ENCODE data around the gene KIRREL3. TPM values are rescaled to one million over a fixed set of nuclear protein-coding genes. Genes with fewer than 3 reads are reported as not detected.
A peak's percentile ranks its signal among the peaks of the same experiment; 100 is the strongest.

Gene KIRREL3
- total RNA-seq, 5 donors from 2014 or later (not counting 1 experiment from before 2014, with no cell fraction given) = not detected

DNA sequence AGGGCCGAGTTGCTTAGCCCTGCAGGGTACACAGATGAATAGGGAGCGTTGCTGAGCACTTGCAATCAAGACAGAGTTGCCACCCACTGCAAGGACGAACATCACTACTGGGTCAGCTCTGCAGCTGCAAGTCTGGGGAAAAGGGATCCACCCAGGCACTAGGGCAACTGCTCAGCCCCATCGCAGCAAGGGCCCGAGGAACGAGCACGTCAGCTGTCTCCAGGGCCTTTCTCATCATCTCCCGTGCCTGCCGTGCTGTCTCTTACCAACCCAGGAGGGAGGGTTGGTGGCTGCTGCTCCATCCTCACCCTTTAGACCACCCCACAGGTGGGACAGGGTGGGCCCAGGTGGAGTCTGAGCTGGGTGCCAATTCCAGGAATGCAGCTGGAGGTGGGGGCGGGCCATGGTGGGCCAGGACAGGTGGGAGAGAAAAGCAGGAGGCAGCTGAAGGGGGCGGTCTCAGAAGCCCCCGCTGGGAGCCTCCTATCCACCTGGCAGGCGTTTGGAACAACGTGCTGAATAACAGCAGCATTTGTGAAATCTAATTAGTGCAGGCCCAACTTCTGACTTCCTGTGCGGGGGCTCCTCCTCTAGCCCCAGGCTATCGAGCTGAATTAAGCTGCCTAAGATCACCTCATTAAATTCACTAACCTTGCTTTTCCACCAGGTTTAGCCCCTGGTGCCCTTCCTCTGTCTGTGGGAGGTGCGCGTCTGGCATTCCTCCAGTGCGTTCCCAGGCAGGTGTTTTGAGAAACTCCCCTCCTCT, 392.6 kb downstream of the KIRREL3 start:
- no peaks in the 10 kb centered on the region for H3K4me1 Mint-ChIP-seq
- Histone ChIP-seq H3K27me3 (replicated peaks in 1 of 2; ENCODE audit: control insufficient read depth in 2 of 2, extremely low read depth in 1 of 2, insufficient read depth in 2 of 2, low read length in 1 of 2) (peaks cover 0 to 35% of the 10 kb centered on the region in 2 experiments), H3K4me1 (ENCODE audit: control insufficient read depth in 1 of 2, extremely low read depth in 1 of 2, insufficient read depth in 2 of 2, low read length in 2 of 2) (no peaks in the 10 kb centered on the region), H3K27ac (ENCODE audit: low read length) (no peak overlapping the region), H3K36me3 (ENCODE audit: control insufficient read depth in 2 of 2, extremely low read depth in 1 of 2, insufficient read depth in 1 of 2, low read length in 1 of 2) (no peaks in the 10 kb centered on the region), H3K9me3 (no peaks in the 10 kb centered on the region), H3K4me3 (ENCODE audit: control insufficient read depth in 1 of 2, extremely low read depth in 1 of 2, low read length in 1 of 2) (no peak overlapping the region)
- peaks cover 21 to 30% of the 10 kb centered on the region in 2 donors for H3K27me3 Mint-ChIP-seq
- H3K36me3 Mint-ChIP-seq = no peaks in the 10 kb centered on the region
- no peak overlapping the region for H3K27ac Mint-ChIP-seq
- DNase-seq (no peak), ATAC-seq (replicated peaks in 1 of 4) (no peak)
- H3K4me3 Mint-ChIP-seq = no peak overlapping the region
- H3K9me3 Mint-ChIP-seq = no peaks in the 10 kb centered on the region
- whole genome bisulfite sequencing (ENCODE audit: insufficient coverage) = 62% methylated on average over 12 of the region's 19 CpGs
- CTCF ChIA-PET = no interaction called here
- POLR2A ChIA-PET = no interaction called here

DNA sequence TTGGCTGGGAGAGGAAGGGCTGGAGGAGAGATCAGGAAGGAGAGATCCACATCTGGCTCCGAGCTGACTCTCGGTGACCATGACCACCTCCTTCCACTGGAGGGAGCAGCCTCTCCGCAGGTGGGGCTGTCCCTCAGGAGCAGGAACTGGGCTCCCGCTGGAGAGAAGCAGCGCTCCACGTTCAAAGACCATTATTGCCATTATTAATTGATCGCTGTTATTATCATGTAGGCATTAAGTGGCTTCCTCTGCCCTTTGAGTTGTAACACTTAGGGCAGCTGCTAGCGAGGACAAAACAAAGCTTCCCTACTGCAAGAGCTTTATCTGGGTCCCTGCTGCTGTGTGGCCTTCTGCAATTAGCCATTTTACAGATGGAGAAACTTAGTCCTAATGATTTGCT, 393.2 kb downstream of the KIRREL3 start:
- Histone ChIP-seq H3K27ac (ENCODE audit: low read length) (no peak overlapping the region), H3K36me3 (ENCODE audit: control insufficient read depth in 2 of 2, extremely low read depth in 1 of 2, insufficient read depth in 1 of 2, low read length in 1 of 2) (no peaks in the 10 kb centered on the region), H3K9me3 (no peaks in the 10 kb centered on the region), H3K27me3 (replicated peaks in 1 of 2; ENCODE audit: control insufficient read depth in 2 of 2, extremely low read depth in 1 of 2, insufficient read depth in 2 of 2, low read length in 1 of 2) (peaks cover 0 to 41% of the 10 kb centered on the region in 2 experiments), H3K4me1 (ENCODE audit: control insufficient read depth in 1 of 2, extremely low read depth in 1 of 2, insufficient read depth in 2 of 2, low read length in 2 of 2) (no peaks in the 10 kb centered on the region), H3K4me3 (ENCODE audit: control insufficient read depth in 1 of 2, extremely low read depth in 1 of 2, low read length in 1 of 2) (no peak overlapping the region)
- POLR2A ChIA-PET = no interaction called here
- no peaks in the 10 kb centered on the region for H3K36me3 Mint-ChIP-seq
- H3K27ac Mint-ChIP-seq = no peak overlapping the region
- CTCF ChIA-PET = no interaction called here
- ATAC-seq (replicated peaks in 1 of 4) = peak in 1 of 4 experiments; percentile 13
- H3K4me1 Mint-ChIP-seq = no peaks in the 10 kb centered on the region
- DNase-seq = no peak
- H3K9me3 Mint-ChIP-seq = no peaks in the 10 kb centered on the region
- WGBS (ENCODE audit: insufficient coverage) = 67% methylated on average over 1 of the region's 8 CpGs
- H3K4me3 Mint-ChIP-seq = no peak overlapping the region
- peaks cover 21 to 35% of the 10 kb centered on the region in 2 donors for H3K27me3 Mint-ChIP-seq

DNA sequence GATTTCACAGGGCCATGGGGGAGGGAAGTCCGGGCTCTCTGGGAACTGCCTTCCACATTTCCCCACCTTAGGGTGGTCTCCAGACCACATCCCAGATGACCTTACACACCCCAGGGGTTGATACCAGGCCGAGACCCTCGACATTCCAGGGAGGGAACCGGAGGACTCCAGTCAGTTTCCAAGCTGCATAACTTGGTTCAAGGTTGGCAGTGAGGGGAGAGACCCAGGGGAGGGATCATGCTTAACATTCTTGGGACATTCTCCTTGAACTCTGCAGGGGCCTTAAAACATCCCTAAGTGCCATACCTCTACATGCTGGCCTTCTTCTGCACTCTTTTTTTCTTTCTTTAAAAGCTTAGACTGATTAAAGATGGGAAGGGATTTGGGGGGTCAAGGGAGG, 394.1 kb downstream of the KIRREL3 start:
- ATAC-seq (replicated peaks in 1 of 4) (no peak), DNase-seq (no peak)
- Mint-ChIP-seq H3K4me3 (no peak overlapping the region), H3K4me1 (no peaks in the 10 kb centered on the region), H3K36me3 (no peaks in the 10 kb centered on the region), H3K27ac (no peak overlapping the region), H3K9me3 (no peaks in the 10 kb centered on the region), H3K27me3 (peaks cover 23 to 42% of the 10 kb centered on the region in 2 donors)
- ChIA-PET CTCF (no interaction called here), POLR2A (no interaction called here)
- no peak overlapping the region for H3K27ac ChIP-seq (ENCODE audit: low read length)
- peaks cover 0 to 47% of the 10 kb centered on the region in 2 experiments for H3K27me3 ChIP-seq (replicated peaks in 1 of 2; ENCODE audit: control insufficient read depth in 2 of 2, extremely low read depth in 1 of 2, insufficient read depth in 2 of 2, low read length in 1 of 2)
- WGBS (ENCODE audit: insufficient coverage) = no CpG with 5 or more reads among the region's 4 CpGs
- H3K4me3 ChIP-seq (ENCODE audit: control insufficient read depth in 1 of 2, extremely low read depth in 1 of 2, low read length in 1 of 2) = no peak overlapping the region
- no peaks in the 10 kb centered on the region for H3K9me3 ChIP-seq
- no peaks in the 10 kb centered on the region for H3K36me3 ChIP-seq (ENCODE audit: control insufficient read depth in 2 of 2, extremely low read depth in 1 of 2, insufficient read depth in 1 of 2, low read length in 1 of 2)
- no peaks in the 10 kb centered on the region for H3K4me1 ChIP-seq (ENCODE audit: control insufficient read depth in 1 of 2, extremely low read depth in 1 of 2, insufficient read depth in 2 of 2, low read length in 2 of 2)

DNA sequence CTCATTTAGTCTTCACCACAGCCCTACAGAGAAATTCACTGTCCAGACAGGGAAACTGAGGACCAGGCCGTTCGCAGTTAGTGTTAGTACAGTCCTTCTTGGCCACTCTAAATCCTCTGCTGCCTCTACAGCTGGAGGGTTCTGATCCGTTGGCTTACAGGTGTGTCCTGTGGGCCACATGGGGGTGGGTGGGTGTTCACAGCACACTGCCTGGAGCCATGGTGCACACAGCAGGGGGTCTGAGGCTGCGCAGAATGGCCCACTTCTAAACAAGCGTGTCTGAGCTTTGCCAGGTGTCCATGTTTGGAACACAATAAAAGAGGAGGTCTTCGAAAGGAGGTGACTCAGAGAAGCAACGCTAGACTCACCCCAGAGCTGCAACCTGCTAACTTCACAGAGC, 396.1 kb downstream of the KIRREL3 start:
- Histone ChIP-seq H3K36me3 (ENCODE audit: control insufficient read depth in 2 of 2, extremely low read depth in 1 of 2, insufficient read depth in 1 of 2, low read length in 1 of 2) (no peaks in the 10 kb centered on the region), H3K27me3 (replicated peaks in 1 of 2; ENCODE audit: control insufficient read depth in 2 of 2, extremely low read depth in 1 of 2, insufficient read depth in 2 of 2, low read length in 1 of 2) (peaks cover 0 to 47% of the 10 kb centered on the region in 2 experiments), H3K4me3 (ENCODE audit: control insufficient read depth in 1 of 2, extremely low read depth in 1 of 2, low read length in 1 of 2) (no peak overlapping the region), H3K9me3 (no peaks in the 10 kb centered on the region), H3K4me1 (ENCODE audit: control insufficient read depth in 1 of 2, extremely low read depth in 1 of 2, insufficient read depth in 2 of 2, low read length in 2 of 2) (no peaks in the 10 kb centered on the region), H3K27ac (ENCODE audit: low read length) (no peak overlapping the region)
- POLR2A ChIA-PET = no interaction called here
- Mint-ChIP-seq H3K27ac (no peak overlapping the region), H3K4me3 (no peak overlapping the region), H3K27me3 (peaks cover 29 to 47% of the 10 kb centered on the region in 2 donors), H3K36me3 (no peaks in the 10 kb centered on the region), H3K4me1 (no peaks in the 10 kb centered on the region), H3K9me3 (no peaks in the 10 kb centered on the region)
- DNase-seq (no peak), ATAC-seq (replicated peaks in 1 of 4) (no peak)
- 100% methylated on average over 1 of the region's 7 CpGs for WGBS (ENCODE audit: insufficient coverage)
- CTCF ChIA-PET = no interaction called here

DNA sequence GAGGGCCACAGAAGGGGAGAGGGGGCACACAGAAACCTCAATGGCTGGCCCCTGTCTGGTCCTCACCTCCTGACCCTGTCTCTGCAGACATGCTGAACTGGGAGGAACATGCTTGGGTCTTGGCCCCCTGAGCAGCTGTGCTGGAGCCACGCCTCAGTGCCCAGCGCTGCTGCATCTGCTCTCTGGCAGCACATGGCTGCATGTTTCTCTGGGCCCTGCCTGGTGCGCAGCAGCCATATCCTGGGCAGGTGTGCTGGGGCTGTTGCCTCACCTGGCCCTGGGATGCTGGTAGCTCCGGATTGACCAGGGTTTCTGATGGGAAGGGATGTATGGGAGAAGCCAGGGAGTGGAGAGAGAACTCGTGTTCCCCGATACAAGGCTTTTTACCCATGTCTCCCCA, 397.1 kb downstream of the KIRREL3 start:
- ChIA-PET POLR2A (no interaction called here), CTCF (no interaction called here)
- peaks cover 0 to 46% of the 10 kb centered on the region in 2 experiments for H3K27me3 ChIP-seq (replicated peaks in 1 of 2; ENCODE audit: control insufficient read depth in 2 of 2, extremely low read depth in 1 of 2, insufficient read depth in 2 of 2, low read length in 1 of 2)
- DNase-seq = no peak
- Mint-ChIP-seq H3K9me3 (peaks cover 0 to under 1% (median 0%) of the 10 kb centered on the region in 3 donors), H3K4me1 (no peaks in the 10 kb centered on the region), H3K27ac (no peak overlapping the region), H3K27me3 (peaks cover 29 to 47% of the 10 kb centered on the region in 2 donors), H3K4me3 (no peak overlapping the region), H3K36me3 (no peaks in the 10 kb centered on the region)
- no peak for ATAC-seq (replicated peaks in 1 of 4)
- 92% methylated on average over 3 of the region's 6 CpGs for WGBS (ENCODE audit: insufficient coverage)
- H3K4me1 ChIP-seq (ENCODE audit: control insufficient read depth in 1 of 2, extremely low read depth in 1 of 2, insufficient read depth in 2 of 2, low read length in 2 of 2) = no peaks in the 10 kb centered on the region
- no peak overlapping the region for H3K4me3 ChIP-seq (ENCODE audit: control insufficient read depth in 1 of 2, extremely low read depth in 1 of 2, low read length in 1 of 2)
- H3K36me3 ChIP-seq (ENCODE audit: control insufficient read depth in 2 of 2, extremely low read depth in 1 of 2, insufficient read depth in 1 of 2, low read length in 1 of 2) = no peaks in the 10 kb centered on the region
- H3K9me3 ChIP-seq = no peaks in the 10 kb centered on the region
- no peak overlapping the region for H3K27ac ChIP-seq (ENCODE audit: low read length)

DNA sequence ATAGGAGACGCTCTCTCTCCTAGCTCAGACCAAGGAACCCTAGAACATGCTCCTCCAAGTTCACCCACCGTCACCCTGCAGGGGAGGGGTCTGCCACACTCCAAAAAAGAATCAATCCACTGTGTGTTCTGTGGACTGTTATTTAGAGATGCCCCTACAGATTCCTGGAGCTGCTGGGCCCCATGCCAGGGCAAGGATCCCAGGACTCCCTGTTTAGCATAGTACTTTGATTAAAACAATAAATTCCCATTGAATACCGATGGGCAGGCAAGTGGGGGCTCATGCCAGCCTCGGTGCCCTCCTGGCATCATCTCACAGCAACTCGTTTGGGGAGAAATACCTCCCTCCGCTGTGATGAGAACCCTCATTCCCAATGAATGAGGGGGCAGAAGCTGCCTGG, 397.6 kb downstream of the KIRREL3 start:
- no peak overlapping the region for H3K27ac ChIP-seq (ENCODE audit: low read length)
- POLR2A ChIA-PET = no interaction called here

More for the DNA sequence above, 397.6 kb downstream of the KIRREL3 start:
- Mint-ChIP-seq H3K9me3 (peaks cover 0 to 4% (median 0%) of the 10 kb centered on the region in 3 donors), H3K36me3 (no peaks in the 10 kb centered on the region), H3K27ac (no peak overlapping the region), H3K27me3 (peaks cover 29 to 47% of the 10 kb centered on the region in 2 donors), H3K4me3 (no peak overlapping the region), H3K4me1 (no peaks in the 10 kb centered on the region)
- CTCF ChIA-PET = no interaction called here
- H3K9me3 ChIP-seq = no peaks in the 10 kb centered on the region
- 79% methylated on average over 4 of the region's 6 CpGs for WGBS (ENCODE audit: insufficient coverage)
- DNase-seq (no peak), ATAC-seq (replicated peaks in 1 of 4) (no peak)
- no peaks in the 10 kb centered on the region for H3K36me3 ChIP-seq (ENCODE audit: control insufficient read depth in 2 of 2, extremely low read depth in 1 of 2, insufficient read depth in 1 of 2, low read length in 1 of 2)
- peaks cover 0 to 42% of the 10 kb centered on the region in 2 experiments for H3K27me3 ChIP-seq (replicated peaks in 1 of 2; ENCODE audit: control insufficient read depth in 2 of 2, extremely low read depth in 1 of 2, insufficient read depth in 2 of 2, low read length in 1 of 2)
- no peak overlapping the region for H3K4me3 ChIP-seq (ENCODE audit: control insufficient read depth in 1 of 2, extremely low read depth in 1 of 2, low read length in 1 of 2)
- H3K4me1 ChIP-seq (ENCODE audit: control insufficient read depth in 1 of 2, extremely low read depth in 1 of 2, insufficient read depth in 2 of 2, low read length in 2 of 2) = no peaks in the 10 kb centered on the region
